Mammary epithelial cell (primary cell): ENCODE results near the gene RAB14.

Source experiments
- CTCF ChIP-seq, 2 donors: IDR thresholded peaks in 1 of 2; conservative IDR thresholded peaks in 1 of 2; 2 replicates each; pipeline ENCODE4 v1.5.1; 2011 to 2012; ENCODE audit warnings: inconsistent platforms in 2 of 2, low read length in 2 of 2, mild to moderate bottlenecking in 2 of 2, control low read depth in 1 of 2, low read depth in 1 of 2; ENCODE audit not compliant: insufficient read depth in 1 of 2; ENCODE audit errors: extremely low read depth in 1 of 2
- EZH2 ChIP-seq: IDR thresholded peaks from 2 replicates; pipeline ENCODE4 v1.6.1; 2012; ENCODE audit warnings: low read length, inconsistent platforms, borderline replicate concordance

GRCh38 chr9:121198512-121199042 is 3.1 kb downstream of the RAB14 start:
- no peak for TF ChIP-seq EZH2
- TF ChIP-seq CTCF (conservative IDR thresholded peaks at IDR 0.05 in 1 of 2, IDR thresholded peaks at IDR 0.05 in 1 of 2; ENCODE audit: extremely low read depth in 1 of 2, insufficient read depth in 1 of 2, low read depth in 1 of 2, low read length in 2 of 2) = no peak
